ENCODE data around the gene SLC51A.

- TF ChIP-seq POLR2AphosphoS5 (IDR thresholded peaks at IDR 0.05; ENCODE audit: low read depth, low read length) = no peak
- no peak for TF ChIP-seq CTCF (IDR thresholded peaks at IDR 0.05; ENCODE audit: control extremely low read depth in 1 of 3, insufficient read depth in 1 of 3, low read depth in 1 of 3, low read length in 3 of 3)
- no peak for TF ChIP-seq POLR2A (IDR thresholded peaks at IDR 0.05; ENCODE audit: control extremely low read depth in 1 of 2, low read depth in 2 of 2, low read length in 2 of 2)
- TF ChIP-seq RAD21 (IDR thresholded peaks at IDR 0.05 in 1 of 2, conservative IDR thresholded peaks at IDR 0.05 in 1 of 2; ENCODE audit: low read depth in 2 of 2, low read length in 2 of 2) = no peak
- no peak for TF ChIP-seq EZH2 (IDR thresholded peaks at IDR 0.05; ENCODE audit: low read depth, low read length, severe bottlenecking)
- TF ChIP-seq JUN (IDR thresholded peaks at IDR 0.05; ENCODE audit: low read depth, low read length) = no peak
- TF ChIP-seq MAFK (IDR thresholded peaks at IDR 0.05; ENCODE audit: low read depth, low read length) = no peak
- TF ChIP-seq TCF12 (IDR thresholded peaks at IDR 0.05; ENCODE audit: low read depth, low read length) = no peak
- no peak for TF ChIP-seq ATF3 (IDR thresholded peaks at IDR 0.05; ENCODE audit: insufficient read depth, low read depth, low read length)
Observed at GRCh38 chr3:196207833-196208607, 8.3 kb upstream of the SLC51A start.
